NCI-H345 (cell line): ENCODE results near the gene BMPR1B.

Experiments
- DNase-seq: peaks from one replicate; lab custom pipeline; 2025; lab: John Stamatoyannopoulos, UW

BMPR1B gene

DNA sequence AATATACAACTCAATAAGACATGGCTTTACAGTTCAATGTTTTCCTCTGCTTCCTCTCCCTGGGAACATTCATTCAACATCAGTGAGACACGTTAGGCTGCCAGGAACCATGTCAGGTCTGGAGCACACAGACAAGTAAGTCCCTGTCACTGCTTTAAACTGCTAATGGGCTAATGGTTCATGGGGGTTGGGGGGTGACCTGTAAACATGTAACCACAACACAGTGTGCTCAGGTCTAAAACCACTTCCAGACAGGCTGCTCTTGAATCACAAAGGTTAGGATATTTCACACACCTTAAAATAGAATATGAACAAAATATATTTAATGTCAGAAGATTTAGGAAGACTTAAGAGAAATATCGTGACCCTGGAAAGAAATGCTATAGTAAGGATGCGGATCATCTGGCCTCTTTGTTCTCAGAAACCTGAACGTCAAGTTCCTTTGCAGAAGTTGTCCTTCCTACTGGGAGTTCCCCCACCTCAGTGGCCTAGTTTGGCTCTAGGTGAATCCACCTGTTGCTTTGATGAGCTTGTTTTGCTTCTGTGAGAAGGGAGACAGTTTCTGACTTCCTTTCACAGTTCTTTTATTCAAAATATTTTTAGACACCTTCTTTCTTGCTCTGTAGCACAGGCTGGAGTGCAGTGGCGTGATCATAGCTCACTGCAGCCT is 431.1 kb downstream of the BMPR1B start:
- no peak for DNase-seq

DNA sequence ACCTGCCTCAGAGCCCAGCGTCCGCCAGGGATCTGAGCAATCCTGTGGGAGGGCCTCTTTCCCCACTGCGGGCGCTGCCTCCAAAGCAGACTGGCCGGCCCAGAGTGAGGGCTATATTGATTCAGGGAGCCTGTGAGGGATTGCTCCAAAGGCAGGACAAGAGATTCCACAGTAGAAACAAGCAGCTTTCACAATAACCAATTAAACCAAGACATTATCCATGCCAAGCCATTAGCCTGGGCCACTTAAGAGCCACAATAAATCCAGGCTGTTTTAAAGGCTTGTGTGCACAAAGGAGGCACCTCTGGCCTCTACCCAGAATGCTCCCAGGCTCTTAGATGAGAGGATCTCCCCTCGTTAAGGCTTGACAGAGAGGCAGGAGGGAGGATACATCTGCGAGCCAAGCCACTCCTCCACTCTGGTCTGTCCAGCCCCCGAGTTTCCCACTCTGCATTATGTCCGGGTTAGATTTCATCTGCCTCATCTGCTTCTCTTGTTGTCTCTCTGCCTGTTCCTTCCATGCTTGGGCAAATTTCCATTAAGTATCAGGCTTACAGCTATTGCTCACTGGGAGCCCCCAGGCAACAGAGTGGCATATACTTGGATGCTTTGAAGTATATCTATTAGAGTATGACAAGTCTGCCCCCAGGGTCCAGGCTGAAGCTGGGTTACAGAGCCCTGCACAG is 433.1 kb downstream of the BMPR1B start:
- DNase-seq = peak; percentile 36

DNA sequence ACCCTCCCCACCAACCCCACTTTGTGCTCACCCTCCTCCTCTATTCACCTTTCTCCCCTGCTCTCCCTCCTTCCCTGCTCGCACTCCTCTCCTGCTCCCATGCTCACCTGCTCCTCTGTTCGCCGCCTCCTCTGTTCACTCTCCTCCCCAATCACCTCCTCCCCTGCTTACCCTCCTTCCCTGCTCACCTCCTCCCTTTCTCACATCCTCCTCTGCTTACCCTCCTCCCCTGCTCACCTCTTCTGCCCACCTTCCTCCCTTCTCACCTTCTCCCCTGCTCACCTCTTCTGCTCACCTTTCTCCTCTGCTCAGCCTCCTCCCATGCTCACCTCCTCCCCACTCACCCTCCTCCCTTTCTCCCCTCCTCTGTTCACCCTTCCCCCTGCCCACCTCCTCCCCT is 433.8 kb downstream of the BMPR1B start:
- DNase-seq = no peak

DNA sequence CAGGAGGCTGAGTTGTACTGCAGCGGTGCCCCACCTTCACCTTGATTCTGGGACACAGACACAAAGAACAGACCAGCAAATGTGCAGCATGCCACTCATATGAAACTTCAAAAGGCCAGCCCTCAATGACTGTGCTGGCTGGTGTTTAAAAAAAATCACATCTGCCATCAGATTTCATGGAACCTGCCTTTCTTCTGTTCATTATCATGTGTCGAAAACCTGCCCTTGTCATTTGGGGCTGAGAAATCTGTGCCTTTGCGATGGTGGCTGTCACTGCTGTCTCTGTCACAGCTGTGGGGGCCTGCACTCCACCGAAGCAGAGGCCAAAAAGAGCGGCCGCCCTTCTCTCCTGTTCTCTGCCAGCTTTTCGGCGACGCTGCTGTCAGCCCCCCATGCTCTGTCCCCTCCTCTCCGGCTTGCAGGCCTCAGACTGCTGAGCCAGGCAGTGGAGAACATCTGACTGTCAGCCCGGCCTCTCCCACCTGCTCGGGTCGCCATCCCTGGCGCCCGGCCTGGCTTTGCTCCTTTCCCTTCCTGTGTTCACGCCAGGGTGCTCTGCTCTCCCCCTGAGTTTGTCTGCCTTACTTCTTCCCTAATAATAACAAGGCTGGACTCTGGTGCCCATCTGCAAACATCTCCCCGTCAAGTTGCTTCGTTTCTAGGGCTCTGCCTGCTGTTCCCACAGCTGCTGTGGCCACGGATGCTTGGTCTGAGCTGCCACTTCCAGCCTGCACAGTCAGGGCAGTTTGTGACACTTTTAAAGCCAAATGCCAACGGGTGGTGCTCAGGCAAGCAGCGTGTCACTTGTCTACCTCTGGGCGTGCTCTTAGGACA is 435.9 kb downstream of the BMPR1B start:
- no peak for DNase-seq

DNA sequence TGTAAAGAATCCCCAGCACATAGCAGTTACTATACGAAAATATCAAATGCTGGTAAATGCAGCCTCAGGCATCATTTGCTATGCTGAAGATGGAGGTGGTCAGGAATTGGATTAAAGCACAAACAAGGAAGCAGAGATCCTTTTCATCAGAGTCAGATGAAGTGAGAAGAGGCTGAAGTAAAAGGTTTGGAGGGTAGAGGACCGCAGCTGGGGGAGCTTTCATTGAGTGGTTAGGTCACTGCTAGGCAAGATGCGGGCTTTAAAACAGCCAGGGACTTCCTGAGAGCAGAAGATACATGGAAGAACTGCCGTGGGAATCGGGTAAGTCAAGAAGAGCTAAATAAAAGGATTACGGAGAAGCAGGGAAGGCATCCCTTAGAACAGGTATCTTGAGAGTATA is 439.6 kb downstream of the BMPR1B start:
- no peak for DNase-seq

DNA sequence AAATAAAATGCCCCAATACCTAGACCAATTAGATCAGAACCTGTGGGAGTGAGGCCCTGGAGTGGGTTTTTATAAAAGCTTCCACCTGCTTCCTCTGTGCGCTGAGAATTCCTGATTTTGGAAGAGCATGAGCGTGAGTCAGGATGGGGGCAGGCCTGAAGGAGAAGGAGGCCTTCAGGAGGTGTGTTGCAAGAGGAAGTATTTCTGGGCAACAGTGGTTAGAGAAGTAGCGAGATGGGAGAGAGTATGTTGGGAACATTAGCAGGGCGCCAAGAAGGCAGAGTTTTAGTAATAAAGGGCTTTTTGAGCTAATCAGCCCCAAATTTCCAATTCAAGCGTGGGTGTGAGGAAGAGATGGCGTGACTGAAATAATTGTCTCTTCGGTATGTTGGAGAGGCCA is 441.2 kb downstream of the BMPR1B start:
- DNase-seq = no peak

DNA sequence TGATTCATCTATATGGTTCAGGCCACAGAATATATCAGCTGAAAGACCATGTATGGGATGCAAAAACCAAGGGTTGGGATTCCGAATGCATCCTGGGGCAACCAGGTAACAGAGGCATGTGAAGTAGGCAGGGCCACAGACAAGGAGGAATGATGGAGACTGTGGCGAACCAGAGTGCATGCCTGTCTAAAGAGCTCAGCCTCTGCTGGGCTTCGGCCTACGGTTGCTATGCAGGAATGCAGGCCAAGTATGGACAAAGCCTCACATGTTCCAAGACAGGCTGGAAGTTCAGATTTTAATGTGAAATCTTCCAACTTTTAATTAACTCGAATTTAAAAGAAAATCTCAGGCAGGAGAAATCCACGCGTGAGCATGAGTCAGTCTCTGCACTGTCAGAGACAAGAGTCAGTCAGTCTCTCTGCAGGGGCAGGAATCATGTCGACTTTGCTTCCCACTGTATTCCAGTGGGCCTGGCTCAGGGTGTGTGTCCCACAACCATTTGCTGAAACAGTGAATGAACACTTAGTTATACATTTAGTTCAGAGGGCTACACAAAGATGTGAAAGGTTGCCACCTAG is 446.6 kb downstream of the BMPR1B start:
- no peak for DNase-seq

DNA sequence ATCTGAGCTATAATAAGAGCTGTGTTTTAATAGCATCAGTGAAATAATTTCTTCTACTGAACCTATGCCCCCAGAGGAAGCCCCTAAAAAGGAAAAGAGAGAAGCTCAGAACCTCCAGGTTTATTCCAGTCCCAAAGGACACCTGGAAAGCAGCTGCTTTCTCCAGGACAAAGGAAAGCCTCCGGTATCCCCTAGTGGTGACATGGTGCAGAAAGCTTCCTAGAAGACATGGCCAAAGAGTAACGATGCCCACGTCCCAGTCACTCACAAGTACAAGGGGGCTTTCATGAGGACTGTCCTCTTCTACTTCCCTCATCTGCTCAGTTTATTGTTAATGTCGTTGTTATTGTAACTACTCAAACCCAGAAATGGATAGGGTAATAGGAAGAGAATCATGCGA is 447.1 kb downstream of the BMPR1B start:
- no peak for DNase-seq
